ENCODE data around the gene CLIC4.
"Not testable (repeated sequence)": the region's sequence is repeated elsewhere in the genome, so short reads cannot be mapped to it uniquely, and the experiment has no call there.

Gene CLIC4

DNA sequence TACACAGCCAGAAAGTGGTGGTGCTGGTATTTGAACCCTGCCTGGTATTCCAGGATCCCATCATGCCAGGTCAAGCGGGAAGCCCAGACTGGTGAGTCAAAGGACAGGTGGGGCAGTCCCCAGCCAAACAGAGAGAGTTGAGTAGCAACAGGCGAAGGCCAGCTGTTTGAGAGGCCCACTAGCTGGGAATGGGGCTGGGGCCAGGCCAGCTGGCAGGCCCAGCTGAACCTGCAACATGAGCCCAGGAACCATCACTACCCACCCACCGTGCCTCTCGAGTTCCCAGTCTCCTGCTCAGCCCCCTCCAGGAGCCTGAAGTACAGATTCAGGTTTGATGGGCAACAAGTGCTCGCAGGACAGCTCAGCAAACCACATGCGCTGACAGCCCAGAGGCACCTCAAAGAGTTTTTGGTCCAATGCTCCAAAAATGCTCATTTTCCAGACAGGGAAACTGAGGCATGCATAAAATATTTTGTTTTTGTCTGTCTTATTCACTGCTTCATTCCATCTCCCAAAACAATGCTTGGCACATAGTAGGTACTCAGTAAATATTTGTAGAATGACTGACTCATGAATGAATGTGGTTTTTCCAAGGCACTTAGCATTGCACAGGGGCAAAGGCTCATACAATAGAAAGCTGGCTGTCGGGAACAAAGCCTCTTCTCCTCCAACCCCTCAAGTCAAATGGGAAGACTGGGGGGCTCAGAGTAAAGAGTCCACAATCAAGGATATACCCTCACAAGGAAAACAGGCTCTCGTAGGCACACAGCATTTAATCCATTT is 42.5 kb upstream of the CLIC4 start:
- Histone ChIP-seq H3K4me1 (ENCODE audit: control insufficient read depth in 1 of 2, insufficient read depth in 1 of 2, low read depth in 1 of 2, low read length in 1 of 2) (peaks cover 3 to 8% of the 10 kb centered on the region in 2 experiments), H3K4me3 (ENCODE audit: low read depth in 1 of 2, low read length in 1 of 2) (no peak overlapping the region), H3K27me3 (no peaks in the 10 kb centered on the region), H3K27ac (no peak overlapping the region), H3K9me3 (no peaks in the 10 kb centered on the region), H3K36me3 (no peaks in the 10 kb centered on the region)
- TF ChIP-seq, protein P1, sequence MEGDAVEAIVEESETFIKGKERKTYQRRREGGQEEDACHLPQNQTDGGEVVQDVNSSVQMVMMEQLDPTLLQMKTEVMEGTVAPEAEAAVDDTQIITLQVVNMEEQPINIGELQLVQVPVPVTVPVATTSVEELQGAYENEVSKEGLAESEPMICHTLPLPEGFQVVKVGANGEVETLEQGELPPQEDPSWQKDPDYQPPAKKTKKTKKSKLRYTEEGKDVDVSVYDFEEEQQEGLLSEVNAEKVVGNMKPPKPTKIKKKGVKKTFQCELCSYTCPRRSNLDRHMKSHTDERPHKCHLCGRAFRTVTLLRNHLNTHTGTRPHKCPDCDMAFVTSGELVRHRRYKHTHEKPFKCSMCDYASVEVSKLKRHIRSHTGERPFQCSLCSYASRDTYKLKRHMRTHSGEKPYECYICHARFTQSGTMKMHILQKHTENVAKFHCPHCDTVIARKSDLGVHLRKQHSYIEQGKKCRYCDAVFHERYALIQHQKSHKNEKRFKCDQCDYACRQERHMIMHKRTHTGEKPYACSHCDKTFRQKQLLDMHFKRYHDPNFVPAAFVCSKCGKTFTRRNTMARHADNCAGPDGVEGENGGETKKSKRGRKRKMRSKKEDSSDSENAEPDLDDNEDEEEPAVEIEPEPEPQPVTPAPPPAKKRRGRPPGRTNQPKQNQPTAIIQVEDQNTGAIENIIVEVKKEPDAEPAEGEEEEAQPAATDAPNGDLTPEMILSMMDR (IDR thresholded peaks at IDR 0.05), result no peak

DNA sequence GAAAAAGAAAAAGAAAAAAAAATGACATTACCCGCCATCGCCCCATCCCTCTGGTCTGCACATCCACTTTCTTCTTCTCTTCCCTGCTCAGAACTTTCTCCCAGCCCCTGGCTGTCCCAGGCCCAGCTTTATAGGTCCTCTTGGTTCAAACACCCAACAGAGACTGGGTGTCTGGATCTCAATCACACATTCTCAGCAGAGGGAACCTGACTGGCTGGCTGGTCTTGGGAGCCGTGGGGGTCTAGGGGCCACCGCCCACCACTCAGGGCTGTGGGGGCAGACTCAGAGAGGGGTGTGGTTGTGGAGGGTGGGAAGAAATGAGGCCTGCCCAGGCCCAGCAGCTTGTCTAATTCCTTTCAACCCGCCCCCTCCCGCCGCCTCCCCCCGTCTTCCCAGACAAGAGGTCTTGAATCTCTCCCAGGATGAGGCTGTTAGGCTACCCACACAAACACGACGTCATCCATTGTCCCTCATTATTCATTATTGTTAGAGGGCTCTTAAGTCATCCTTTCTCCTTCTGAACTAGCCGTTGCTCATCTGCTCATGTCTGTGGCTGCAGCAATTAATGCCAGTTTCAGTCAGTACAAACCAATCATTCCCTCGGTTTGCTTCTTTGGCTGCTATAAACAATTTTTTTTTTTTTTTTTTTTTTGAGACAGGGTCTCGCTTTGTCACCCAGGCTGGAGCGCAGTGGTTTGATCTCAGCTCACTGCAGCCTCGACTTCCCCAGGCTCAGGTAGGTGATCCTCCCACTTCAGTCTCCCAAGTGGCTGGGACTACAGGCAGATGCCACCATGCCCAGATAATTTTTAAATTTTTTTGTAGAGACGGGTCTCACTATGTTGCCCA is 40.6 kb upstream of the CLIC4 start:
- Histone ChIP-seq H3K4me3 (ENCODE audit: low read depth in 1 of 2, low read length in 1 of 2) (no peak overlapping the region), H3K27me3 (no peaks in the 10 kb centered on the region), H3K36me3 (no peaks in the 10 kb centered on the region), H3K9me3 (no peaks in the 10 kb centered on the region), H3K27ac (no peak overlapping the region), H3K4me1 (ENCODE audit: control insufficient read depth in 1 of 2, insufficient read depth in 1 of 2, low read depth in 1 of 2, low read length in 1 of 2) (peaks cover 3 to 8% of the 10 kb centered on the region in 2 experiments)
- TF ChIP-seq, protein P1 (IDR thresholded peaks at IDR 0.05), result no peak

DNA sequence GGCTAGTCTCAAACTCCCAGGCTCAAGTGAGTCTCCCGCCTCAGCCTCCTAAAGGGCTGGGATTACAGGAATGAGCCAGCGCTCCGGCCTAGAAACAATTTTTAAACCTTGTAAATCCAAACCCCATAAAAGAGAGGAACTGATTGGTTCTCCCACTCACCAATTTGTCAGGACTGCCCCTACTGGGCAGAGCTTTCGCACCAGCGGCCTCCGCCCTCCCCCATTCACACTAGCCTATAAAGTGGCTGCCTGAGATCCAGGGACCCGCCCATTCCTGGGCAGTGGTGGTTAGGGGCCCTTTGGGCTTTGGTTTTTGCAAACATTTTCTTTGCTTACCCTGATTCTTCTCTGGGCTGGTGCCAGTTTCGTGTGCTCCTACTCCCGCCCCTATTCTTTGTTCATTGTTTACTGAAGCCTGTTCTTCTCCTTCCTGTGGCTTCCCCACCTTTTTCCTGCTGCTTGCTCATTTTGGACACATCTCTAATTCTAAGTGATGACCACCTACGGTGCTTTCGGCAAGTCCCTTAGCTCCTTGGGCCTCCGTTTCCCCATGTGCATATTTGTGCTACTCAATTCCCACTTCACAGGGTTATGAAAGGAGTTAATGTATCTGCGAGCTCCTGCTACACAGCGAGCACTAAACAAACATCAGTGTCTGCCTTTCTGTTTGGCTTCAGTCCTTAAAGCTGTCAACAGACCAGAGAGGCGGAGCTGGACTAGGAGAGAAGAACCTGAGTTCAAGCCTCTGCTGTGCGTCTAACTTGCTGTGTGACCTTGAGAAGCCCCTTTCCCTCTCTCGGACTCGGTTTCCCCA is 39.8 kb upstream of the CLIC4 start:
- Histone ChIP-seq H3K4me1 (ENCODE audit: control insufficient read depth in 1 of 2, insufficient read depth in 1 of 2, low read depth in 1 of 2, low read length in 1 of 2) (peaks cover 3 to 8% of the 10 kb centered on the region in 2 experiments), H3K27me3 (no peaks in the 10 kb centered on the region), H3K9me3 (no peaks in the 10 kb centered on the region), H3K27ac (no peak overlapping the region), H3K4me3 (ENCODE audit: low read depth in 1 of 2, low read length in 1 of 2) (peak overlapping the region; percentile 2 to 30), H3K36me3 (no peaks in the 10 kb centered on the region)
- TF ChIP-seq, protein P1 (IDR thresholded peaks at IDR 0.05), result no peak

DNA sequence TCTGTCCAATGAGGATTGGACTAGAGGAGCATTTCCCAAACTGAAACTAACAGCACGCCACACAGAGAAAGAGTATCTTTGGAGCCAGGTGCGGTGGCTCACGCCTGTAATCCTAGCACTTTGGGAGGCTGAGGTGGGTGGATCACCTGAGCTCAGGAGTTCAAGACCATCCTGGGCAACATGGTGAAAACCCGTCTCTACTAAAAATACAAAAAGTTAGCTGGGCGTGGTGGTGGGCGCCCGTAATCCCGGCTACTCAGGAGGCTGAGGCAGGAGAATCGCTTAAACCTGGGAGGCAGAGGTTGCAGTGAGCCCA is 39.2 kb upstream of the CLIC4 start:
- H3K27me3 ChIP-seq; H3K4me1 ChIP-seq (ENCODE audit: control insufficient read depth in 1 of 2, insufficient read depth in 1 of 2, low read depth in 1 of 2, low read length in 1 of 2); H3K9me3 ChIP-seq; H3K27ac ChIP-seq; H3K4me3 ChIP-seq (ENCODE audit: low read depth in 1 of 2, low read length in 1 of 2); H3K36me3 ChIP-seq: not testable (repeated sequence)

DNA sequence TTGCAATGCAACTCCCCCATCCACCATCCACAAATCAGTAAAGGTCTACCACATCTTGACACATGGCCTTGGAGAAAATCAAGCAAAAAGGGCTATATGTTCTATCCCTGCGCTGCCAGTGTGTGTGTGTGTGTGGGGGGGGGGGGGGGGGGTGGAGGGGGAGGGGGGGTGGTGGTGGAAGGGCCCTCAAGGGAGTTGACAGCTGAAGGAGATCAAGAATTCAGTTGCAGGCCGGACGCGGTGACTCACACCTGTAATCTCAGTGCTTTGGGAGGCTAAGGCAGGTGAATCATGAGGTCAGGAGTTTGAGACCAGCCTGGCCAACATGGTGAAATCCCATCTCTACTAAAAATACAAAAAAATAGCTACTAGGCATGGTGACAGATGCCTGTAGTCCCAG is 37.6 kb upstream of the CLIC4 start:
- TF ChIP-seq, protein P1 (IDR thresholded peaks at IDR 0.05), result no peak
- no peaks in the 10 kb centered on the region for H3K27me3 ChIP-seq
- no peaks in the 10 kb centered on the region for H3K36me3 ChIP-seq
- peaks cover 3 to 8% of the 10 kb centered on the region in 2 experiments for H3K4me1 ChIP-seq (ENCODE audit: control insufficient read depth in 1 of 2, insufficient read depth in 1 of 2, low read depth in 1 of 2, low read length in 1 of 2)
- H3K9me3 ChIP-seq, result no peaks in the 10 kb centered on the region
- no peak overlapping the region for H3K27ac ChIP-seq
- H3K4me3 ChIP-seq (ENCODE audit: low read depth in 1 of 2, low read length in 1 of 2), result no peak overlapping the region

Data from neutrophil (primary cell).